GM12875 (cell line): ENCODE data around the gene TDRD10.

Source experiments
- H3K4me3 ChIP-seq: one replicate; pipeline ENCODE4 v1.5.1; 2011; ENCODE audit warnings: low read depth, low read length, control low read depth
- TF ChIP-seq, protein P1 (sequence below): IDR thresholded peaks from 2 replicates; pipeline ENCODE4 v1.5.1; 2011; ENCODE audit warnings: low read depth, mild to moderate bottlenecking, control low read depth, inconsistent platforms, low read length, moderate library complexity, borderline replicate concordance; ENCODE audit not compliant: insufficient read depth

Gene TDRD10

GRCh38 chr1:154589780-154590179, 87.8 kb downstream of the TDRD10 start:
- TF ChIP-seq, protein P1, sequence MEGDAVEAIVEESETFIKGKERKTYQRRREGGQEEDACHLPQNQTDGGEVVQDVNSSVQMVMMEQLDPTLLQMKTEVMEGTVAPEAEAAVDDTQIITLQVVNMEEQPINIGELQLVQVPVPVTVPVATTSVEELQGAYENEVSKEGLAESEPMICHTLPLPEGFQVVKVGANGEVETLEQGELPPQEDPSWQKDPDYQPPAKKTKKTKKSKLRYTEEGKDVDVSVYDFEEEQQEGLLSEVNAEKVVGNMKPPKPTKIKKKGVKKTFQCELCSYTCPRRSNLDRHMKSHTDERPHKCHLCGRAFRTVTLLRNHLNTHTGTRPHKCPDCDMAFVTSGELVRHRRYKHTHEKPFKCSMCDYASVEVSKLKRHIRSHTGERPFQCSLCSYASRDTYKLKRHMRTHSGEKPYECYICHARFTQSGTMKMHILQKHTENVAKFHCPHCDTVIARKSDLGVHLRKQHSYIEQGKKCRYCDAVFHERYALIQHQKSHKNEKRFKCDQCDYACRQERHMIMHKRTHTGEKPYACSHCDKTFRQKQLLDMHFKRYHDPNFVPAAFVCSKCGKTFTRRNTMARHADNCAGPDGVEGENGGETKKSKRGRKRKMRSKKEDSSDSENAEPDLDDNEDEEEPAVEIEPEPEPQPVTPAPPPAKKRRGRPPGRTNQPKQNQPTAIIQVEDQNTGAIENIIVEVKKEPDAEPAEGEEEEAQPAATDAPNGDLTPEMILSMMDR, result no peak

DNA sequence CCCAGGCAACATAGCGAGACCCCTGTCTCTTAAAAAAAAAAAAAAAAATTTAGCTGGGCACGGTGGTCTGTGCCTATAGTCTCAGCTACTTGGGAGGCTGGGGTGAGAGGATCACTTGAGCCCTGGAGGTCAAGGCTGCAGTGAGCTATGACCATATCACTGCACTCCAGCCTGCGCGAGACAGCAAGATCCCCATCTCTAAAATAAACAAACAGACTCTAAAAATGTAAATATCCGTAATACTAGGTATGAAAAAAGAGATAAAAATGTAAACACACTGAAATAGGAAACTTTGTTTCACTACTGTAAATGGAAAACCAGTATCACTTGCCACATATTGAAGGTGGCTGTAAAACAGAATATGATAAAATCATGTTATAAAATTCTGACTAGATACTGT, 88.7 kb downstream of the TDRD10 start:
- no peak overlapping the region for H3K4me3 ChIP-seq
- TF ChIP-seq, protein P1, result no peak

More at GRCh38 chr1:154589780-154590179, 87.8 kb downstream of the TDRD10 start:
- H3K4me3 ChIP-seq, result no peak overlapping the region

DNA sequence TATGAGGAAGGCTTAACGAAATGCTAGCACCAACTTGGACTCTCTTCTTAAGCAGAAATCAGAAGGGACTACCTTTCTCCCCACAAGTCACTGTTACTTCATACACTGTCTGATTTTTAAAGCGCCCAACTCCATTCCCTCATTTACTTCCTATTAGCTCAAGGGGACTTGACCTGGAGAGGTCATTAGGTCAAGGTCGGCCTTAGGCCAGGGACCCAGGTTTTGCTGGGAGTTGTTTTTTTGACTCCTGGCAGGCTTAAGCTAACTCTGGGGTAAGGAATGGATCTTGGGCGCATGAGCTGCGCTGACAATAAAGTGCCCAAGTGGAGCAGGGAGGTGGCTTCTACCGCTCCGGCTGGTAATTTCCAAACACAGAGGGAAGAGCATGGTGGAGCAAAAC, 89.2 kb downstream of the TDRD10 start:
- TF ChIP-seq, protein P1, result no peak
- no peak overlapping the region for H3K4me3 ChIP-seq

- TF ChIP-seq, protein P1, result no peak
Measured at GRCh38 chr1:154593390-154593789, 91.4 kb downstream of the TDRD10 start.

DNA sequence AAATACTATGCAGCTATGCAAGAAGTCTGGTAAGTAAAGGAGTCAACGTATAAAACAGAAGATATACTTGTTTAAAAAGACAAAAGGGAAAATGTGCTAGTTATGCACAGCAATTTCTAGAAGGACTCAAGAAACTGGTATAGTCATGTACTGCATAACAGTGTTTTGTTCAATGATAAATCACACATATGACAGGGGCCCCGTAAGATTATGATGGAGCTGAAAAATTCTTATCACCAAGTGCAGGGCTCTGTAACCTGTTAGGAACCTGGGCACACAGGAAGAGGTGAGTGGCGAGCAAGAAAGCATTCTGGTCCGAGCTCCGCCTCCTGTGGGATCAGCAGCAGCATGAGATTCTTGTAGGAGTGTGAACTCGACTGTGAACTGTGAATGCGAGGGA, 92.8 kb downstream of the TDRD10 start:
- no peak overlapping the region for H3K4me3 ChIP-seq
- TF ChIP-seq, protein P1, result no peak

More at GRCh38 chr1:154593390-154593789, 91.4 kb downstream of the TDRD10 start:
- H3K4me3 ChIP-seq, result no peak overlapping the region

DNA sequence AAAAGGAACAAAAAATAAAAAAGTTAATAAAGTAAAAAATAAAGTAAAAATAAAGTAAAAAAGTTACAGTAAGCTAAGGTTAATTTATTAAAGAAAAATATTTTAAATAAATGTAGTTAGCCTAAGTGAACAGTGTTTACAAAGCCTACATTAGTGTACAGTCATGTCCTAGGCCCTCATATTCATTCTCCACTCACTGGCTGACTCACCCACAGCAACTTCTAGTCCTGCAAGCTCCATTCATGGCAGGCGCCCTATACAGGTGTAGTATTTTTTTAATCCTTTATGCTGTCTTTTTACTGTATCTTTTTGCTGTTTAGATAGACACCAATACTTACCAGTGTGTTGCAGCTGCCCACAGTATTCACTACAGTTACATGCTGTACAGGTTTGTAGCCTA, 93.6 kb downstream of the TDRD10 start:
- no peak overlapping the region for H3K4me3 ChIP-seq
- TF ChIP-seq, protein P1, result no peak
